M059J (cell line): Measurements from ENCODE around the gene GLMP. TPM values are rescaled to one million over a fixed set of nuclear protein-coding genes. Genes with fewer than 3 reads are reported as not detected.
"Not testable (repeated sequence)": the region's sequence is repeated elsewhere in the genome, so short reads cannot be mapped to it uniquely, and the experiment has no call there.

ENCODE experiments used
- DNase-seq: peaks from one replicate; pipeline ENCODE4 v3.0.0-alpha.2; 2012; ENCODE audit warnings: low read depth
- total RNA-seq: library from RNA; depleted of rRNA; stranded (reverse); fragments of >200 nt; shearing (Covaris generic); gene quantifications from 2 replicates; pipeline ENCODE4 v1.2.3, GENCODE V29; 2014; rRNA removed

Gene GLMP
- 95.1 and 99.0 TPM in 2 replicates for total RNA-seq

- peak; percentile 58 for DNase-seq
Measured at GRCh38 chr1:156295391-156295947, at the start of gene GLMP. Gene GLMP, minus strand, starts transcription at chr1:156295679. Its CDS starts 34 bp downstream, at chr1:156295645.

GRCh38 chr1:156344409-156344808, 48.9 kb upstream of the GLMP start:
- no peak for DNase-seq

- DNase-seq = peak; percentile 34
Measured at GRCh38 chr1:156342166-156342955, 46.9 kb upstream of the GLMP start.

GRCh38 chr1:156338180-156338976, 42.9 kb upstream of the GLMP start, which contains the start of the genes CCT3 and TSACC:
Gene CCT3, minus strand, starts transcription at chr1:156338292. Its CDS starts 108 bp downstream, at chr1:156338184.
Gene TSACC, plus strand, starts transcription at chr1:156338526. Its CDS starts 1,232 bp downstream, at chr1:156339758.
- DNase-seq = peak; percentile 100

- DNase-seq = no peak
Measured at GRCh38 chr1:156337888-156338179, 42.4 kb upstream of the GLMP start.

- no peak for DNase-seq
Measured at GRCh38 chr1:156337052-156337887, 41.8 kb upstream of the GLMP start.

GRCh38 chr1:156336242-156336641, 40.8 kb upstream of the GLMP start:
- no peak for DNase-seq

GRCh38 chr1:156323179-156323578, 27.7 kb upstream of the GLMP start:
- DNase-seq = not testable (repeated sequence)

GRCh38 chr1:156320560-156320959, 25.1 kb upstream of the GLMP start:
- no peak for DNase-seq

- peak; percentile 42 for DNase-seq
Measured at GRCh38 chr1:156319664-156320063, 24.2 kb upstream of the GLMP start.

GRCh38 chr1:156316909-156317308, 21.4 kb upstream of the GLMP start:
- DNase-seq = no peak

GRCh38 chr1:156310962-156311361, 15.5 kb upstream of the GLMP start:
- DNase-seq = peak; percentile 79

- peak; percentile 61 for DNase-seq
Measured at GRCh38 chr1:156308078-156308477, 12.6 kb upstream of the GLMP start.

- DNase-seq = no peak
Measured at GRCh38 chr1:156305215-156305614, 9.7 kb upstream of the GLMP start.

- no peak for DNase-seq
Measured at GRCh38 chr1:156303241-156303640, 7.8 kb upstream of the GLMP start.

- no peak for DNase-seq
Measured at GRCh38 chr1:156298852-156299357, 3.4 kb upstream of the GLMP start, which contains the start of gene VHLL. Gene VHLL, minus strand, starts transcription at chr1:156299307. Its CDS starts 118 bp downstream, at chr1:156299189.

- no peak for DNase-seq
Measured at GRCh38 chr1:156293895-156294294, 1.6 kb downstream of the GLMP start.

GRCh38 chr1:156293098-156293434, 2.4 kb downstream of the GLMP start:
- DNase-seq = no peak

- DNase-seq = no peak
Measured at GRCh38 chr1:156291226-156292061, 4.0 kb downstream of the GLMP start.

- DNase-seq = no peak
Measured at GRCh38 chr1:156289857-156290256, 5.6 kb downstream of the GLMP start.
